HepG2 (cell line): ENCODE measurements around the gene APOBEC3C. TPM values are rescaled to one million over a fixed set of nuclear protein-coding genes. Genes with fewer than 3 reads are reported as not detected.

Experiments
- ATAC-seq: fragments of 200-7000 bp; cut with Tn5 transposase; 3 replicates; pipeline ENCODE4 v1.9.1; 2020; ENCODE audit warnings: mild to moderate bottlenecking, moderate library complexity
- BruUV-seq: library from RNA; stranded (reverse); fragments of 400-500 nt; replicated peaks from 2 replicates; lab custom pipeline; 2021; lab: Mats Ljungman, UMichigan
- CTCF ChIA-PET: fragments of 300-600 bp; formaldehyde crosslinking; extraction: SDS; loops from one replicate; lab custom pipeline; 2021; ENCODE audit warnings: low total read pairs, inconsistent platforms, low intra/inter-chr PET ratio; lab: Yijun Ruan, JAX
- POLR2A ChIA-PET: fragments of 350-600 bp; sonication (Branson Sonifier 250); formaldehyde crosslinking; loops from one replicate; lab custom pipeline; 2020; ENCODE audit warnings: antibody characterized with exemption, inconsistent platforms; lab: Yijun Ruan, JAX
- DNase-seq: peaks from one replicate; pipeline ENCODE4 v3.0.0-alpha.2; 2015; ENCODE audit warnings: low spot score
- FAIRE-seq: peaks from 3 replicates; lab custom pipeline; 2011; peaks lifted over from hg19 to GRCh38; lab: Jason Lieb, UNC
- H2AFZ ChIP-seq: one replicate; pipeline ENCODE4 v1.6.1; 2011; ENCODE audit warnings: low read length, inconsistent platforms
- H3K27ac ChIP-seq: fragments of 300-600 bp; 3 replicates; pipeline ENCODE4 v1.8.0; 2011; ENCODE audit warnings: mixed run types, mild to moderate bottlenecking, mixed read lengths, low read length, inconsistent platforms; ENCODE audit not compliant: insufficient read depth; ENCODE audit errors: extremely low read length
- H3K27me3 ChIP-seq, 2 experiments: fragments of 200-600 bp in 1 of 2; 2 replicates in 1 of 2; 3 replicates in 1 of 2; pipeline versions ENCODE4 v1.6.0 to v1.8.0; 2011; ENCODE audit warnings: low read length in 2 of 2, mild to moderate bottlenecking in 2 of 2, moderate library complexity in 2 of 2, inconsistent platforms in 1 of 2; ENCODE audit not compliant: insufficient read depth in 2 of 2, control insufficient read depth in 1 of 2
- H3K36me3 ChIP-seq, 2 experiments: fragments of 200-600 bp in 1 of 2; replicated peaks in 1 of 2; 2 replicates in 1 of 2; 3 replicates in 1 of 2; pipeline versions ENCODE4 v1.5.1 to v1.8.0; 2011; ENCODE audit warnings: low read length in 2 of 2, inconsistent platforms in 1 of 2; ENCODE audit not compliant: insufficient read depth in 2 of 2, control insufficient read depth in 1 of 2
- H3K4me1 ChIP-seq: 2 replicates; pipeline ENCODE4 v1.5.1; 2012; ENCODE audit warnings: low read length, inconsistent platforms; ENCODE audit not compliant: insufficient read depth
- H3K4me2 ChIP-seq: 2 replicates; pipeline ENCODE4 v1.6.0; 2011; ENCODE audit warnings: low read depth, low read length, inconsistent platforms
- H3K4me3 ChIP-seq, 3 experiments: fragments of 200-600 bp in 1 of 3; sonication (generic), shearing (Covaris generic) in 1 of 3; replicated peaks in 1 of 3; 2 replicates each; pipeline ENCODE4 v1.5.1; 2011 to 2016; ENCODE audit warnings: low read length in 3 of 3, inconsistent platforms in 2 of 3, low read depth in 2 of 3, mild to moderate bottlenecking in 2 of 3, control low read depth in 1 of 3, mixed read lengths in 1 of 3; ENCODE audit not compliant: insufficient read depth in 1 of 3
- H3K79me2 ChIP-seq: one replicate; pipeline ENCODE4 v1.6.1; 2011; ENCODE audit warnings: low read length, inconsistent platforms; ENCODE audit not compliant: insufficient read depth
- H3K9ac ChIP-seq: 2 replicates; pipeline ENCODE4 v1.6.0; 2011; ENCODE audit warnings: mild to moderate bottlenecking, low read depth, low read length, inconsistent platforms; ENCODE audit not compliant: insufficient read depth
- H3K9me3 ChIP-seq: 2 replicates; pipeline ENCODE4 v1.5.1; 2012; ENCODE audit warnings: mild to moderate bottlenecking, low read length
- H4K20me1 ChIP-seq: 2 replicates; pipeline ENCODE4 v1.6.0; 2011; ENCODE audit warnings: inconsistent platforms, mild to moderate bottlenecking, low read length, moderate library complexity; ENCODE audit not compliant: insufficient read depth
- BCL6 ChIP-seq: IDR thresholded peaks from 2 replicates; pipeline ENCODE4 v1.6.1; 2016; ENCODE audit warnings: missing genetic modification reagents, missing compliant biosample characterization
- ETS1 ChIP-seq: sonication (generic); formaldehyde crosslinking; IDR thresholded peaks from 2 replicates; pipeline ENCODE4 v1.4.0; 2020; ENCODE audit warnings: missing genetic modification reagents
- FOXA3 ChIP-seq: IDR thresholded peaks from 2 replicates; pipeline ENCODE4 v1.6.1; 2016; ENCODE audit warnings: missing genetic modification reagents, missing compliant biosample characterization
- MBD4 ChIP-seq: IDR thresholded peaks from 2 replicates; pipeline ENCODE4 v1.6.1; 2012; ENCODE audit warnings: low read length, inconsistent platforms, borderline replicate concordance
- NCOR1 ChIP-seq: fragments of 200-600 bp; sonication (generic); IDR thresholded peaks from 2 replicates; pipeline ENCODE4 v1.7.0; 2017; ENCODE audit warnings: antibody characterized with exemption, low read length, borderline replicate concordance
- NR2F2 ChIP-seq: IDR thresholded peaks from 2 replicates; pipeline ENCODE4 v1.6.1; 2012; ENCODE audit warnings: low read depth, inconsistent platforms, borderline replicate concordance
- SALL1 ChIP-seq: sonication (generic); formaldehyde crosslinking; IDR thresholded peaks from 2 replicates; pipeline ENCODE4 v1.8.0; 2022; ENCODE audit warnings: mild to moderate bottlenecking, missing genetic modification reagents
- SATB2 ChIP-seq: sonication (generic); formaldehyde crosslinking; IDR thresholded peaks from 2 replicates; pipeline ENCODE4 v1.5.0; 2020; ENCODE audit warnings: missing genetic modification reagents
- SETDB1 ChIP-seq: sonication (generic); formaldehyde crosslinking; IDR thresholded peaks from 2 replicates; pipeline ENCODE4 v1.5.1; 2020; ENCODE audit warnings: missing genetic modification reagents, mild to moderate bottlenecking, borderline replicate concordance
- ZNF552 ChIP-seq: sonication (generic); formaldehyde crosslinking; IDR thresholded peaks from 2 replicates; pipeline ENCODE4 v1.9.0; 2022; ENCODE audit warnings: missing genetic modification reagents, mild to moderate bottlenecking, borderline replicate concordance
- ZNF574 ChIP-seq: sonication (generic); formaldehyde crosslinking; IDR thresholded peaks from 2 replicates; pipeline ENCODE4 v1.4.0; 2020; ENCODE audit warnings: missing genetic modification reagents
- WGBS: methylation state at CpG from one replicate; pipeline ENCODE4 v1.1.6; 2017; ENCODE audit warnings: low lambda C conversion rate; 5-methylcytosine and 5-hydroxymethylcytosine counted together
- in situ Hi-C: cut with HindIII; loops from 2 replicates; pipeline ENCODE4 v1.10.0; 2017; ENCODE audit warnings: low pct_unique_long_range_greater_than_20kb; ENCODE audit not compliant: extremely low pct_ligation_motif_present
- intact Hi-C: fragments of 100-400 bp; cut with micrococcal nuclease; formaldehyde crosslinking; loops from one replicate; pipeline ENCODE4 v1.10.0; 2022; ENCODE audit not compliant: unreplicated experiment
- polyA plus RNA-seq, 8 experiments: library from polyadenylated mRNA; depleted of rRNA in 3 of 8; stranded (reverse) in 7 of 8; unstranded in 1 of 8; fragments of >200 nt; fragmentation: Illumina TruSeq in 4 of 8; extraction: Trizol in 4 of 8; gene quantifications; 2 replicates each; pipeline versions ENCODE4 v1.2.1 to v1.2.3, GENCODE V29; 2011 to 2016; ENCODE audit warnings: low read depth in 4 of 8, missing spikeins in 1 of 8, mixed read lengths in 1 of 8; ENCODE audit not compliant: insufficient read depth in 1 of 8
- total RNA-seq, 5 experiments: library from RNA; depleted of rRNA; stranded (reverse); fragments of >200 nt; fragmentation: Illumina TruSeq; extraction: Trizol; gene quantifications; 2 replicates each; pipeline ENCODE4 v1.2.3, GENCODE V29; 2016; ENCODE audit warnings: low read depth in 1 of 5
- TF ChIP-seq, protein P1 (sequence below): sonication (generic); formaldehyde crosslinking; IDR thresholded peaks from 2 replicates; pipeline ENCODE4 v1.4.0; 2020; ENCODE audit warnings: missing genetic modification reagents, borderline replicate concordance
- TF ChIP-seq, protein P2 (sequence below): sonication (generic); formaldehyde crosslinking; IDR thresholded peaks from 2 replicates; pipeline ENCODE4 v1.4.0; 2020; ENCODE audit warnings: missing genetic modification reagents, borderline replicate concordance

APOBEC3C gene
- total and polyA plus RNA-seq, 2 of the 13 experiments (the other 11 are each of a cell fraction or from before 2014, with no cell fraction given): 8.9 to 27.6 TPM

- Histone ChIP-seq H3K9me3 (no peaks in the 10 kb centered on the region), H4K20me1 (no peaks in the 10 kb centered on the region), H3K4me1 (peaks cover 31% of the 10 kb centered on the region), H3K4me2 (no peak overlapping the region), H3K36me3 (no peaks in the 10 kb centered on the region), H3K27me3 (no peaks in the 10 kb centered on the region), H3K4me3 (no peak overlapping the region), H2AFZ (no peak overlapping the region), H3K27ac (no peak overlapping the region), H3K79me2 (no peaks in the 10 kb centered on the region), H3K9ac (no peak overlapping the region)
- ATAC-seq (no peak), FAIRE-seq (no peak), DNase-seq (no peak)
- no TSS peak for BruUV-seq
- intact Hi-C loops: no loop called here
- ChIA-PET POLR2A (no interaction called here), CTCF (no interaction called here)
- WGBS: 90% methylated on average over 11 of the region's 15 CpGs
- in situ Hi-C loops: no loop called here
- TF ChIP-seq SATB2 (CRISPR knock-in tag) (no peak), SETDB1 (CRISPR knock-in tag) (no peak), ZNF574 (CRISPR knock-in tag) (no peak), ZNF552 (CRISPR knock-in tag) (no peak), BCL6 (no peak), ETS1 (no peak), MBD4 (no peak), NCOR1 (no peak), NR2F2 (no peak), FOXA3 (CRISPR knock-in tag) (no peak), SALL1 (CRISPR knock-in tag) (no peak)
- TF ChIP-seq, protein P1, sequence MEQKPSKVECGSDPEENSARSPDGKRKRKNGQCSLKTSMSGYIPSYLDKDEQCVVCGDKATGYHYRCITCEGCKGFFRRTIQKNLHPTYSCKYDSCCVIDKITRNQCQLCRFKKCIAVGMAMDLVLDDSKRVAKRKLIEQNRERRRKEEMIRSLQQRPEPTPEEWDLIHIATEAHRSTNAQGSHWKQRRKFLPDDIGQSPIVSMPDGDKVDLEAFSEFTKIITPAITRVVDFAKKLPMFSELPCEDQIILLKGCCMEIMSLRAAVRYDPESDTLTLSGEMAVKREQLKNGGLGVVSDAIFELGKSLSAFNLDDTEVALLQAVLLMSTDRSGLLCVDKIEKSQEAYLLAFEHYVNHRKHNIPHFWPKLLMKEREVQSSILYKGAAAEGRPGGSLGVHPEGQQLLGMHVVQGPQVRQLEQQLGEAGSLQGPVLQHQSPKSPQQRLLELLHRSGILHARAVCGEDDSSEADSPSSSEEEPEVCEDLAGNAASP (CRISPR knock-in tag): no peak
- TF ChIP-seq, protein P2, sequence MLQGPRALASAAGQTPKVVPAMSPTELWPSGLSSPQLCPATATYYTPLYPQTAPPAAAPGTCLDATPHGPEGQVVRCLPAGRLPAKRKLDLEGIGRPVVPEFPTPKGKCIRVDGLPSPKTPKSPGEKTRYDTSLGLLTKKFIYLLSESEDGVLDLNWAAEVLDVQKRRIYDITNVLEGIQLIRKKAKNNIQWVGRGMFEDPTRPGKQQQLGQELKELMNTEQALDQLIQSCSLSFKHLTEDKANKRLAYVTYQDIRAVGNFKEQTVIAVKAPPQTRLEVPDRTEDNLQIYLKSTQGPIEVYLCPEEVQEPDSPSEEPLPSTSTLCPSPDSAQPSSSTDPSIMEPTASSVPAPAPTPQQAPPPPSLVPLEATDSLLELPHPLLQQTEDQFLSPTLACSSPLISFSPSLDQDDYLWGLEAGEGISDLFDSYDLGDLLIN (CRISPR knock-in tag): no peak
Measured at GRCh38 chr22:39024519-39025308, 10.7 kb downstream of the APOBEC3C start.
